CD1c-positive myeloid dendritic cell (primary cell): ENCODE measurements around the gene TMEM86B.
"Not testable (repeated sequence)": the region's sequence is repeated elsewhere in the genome, so short reads cannot be mapped to it uniquely, and the experiment has no call there.

Experiments used
- DNase-seq: peaks from one replicate; pipeline ENCODE4 v3.0.0-alpha.2; 2016; ENCODE audit errors: extremely low spot score

TMEM86B gene

DNA sequence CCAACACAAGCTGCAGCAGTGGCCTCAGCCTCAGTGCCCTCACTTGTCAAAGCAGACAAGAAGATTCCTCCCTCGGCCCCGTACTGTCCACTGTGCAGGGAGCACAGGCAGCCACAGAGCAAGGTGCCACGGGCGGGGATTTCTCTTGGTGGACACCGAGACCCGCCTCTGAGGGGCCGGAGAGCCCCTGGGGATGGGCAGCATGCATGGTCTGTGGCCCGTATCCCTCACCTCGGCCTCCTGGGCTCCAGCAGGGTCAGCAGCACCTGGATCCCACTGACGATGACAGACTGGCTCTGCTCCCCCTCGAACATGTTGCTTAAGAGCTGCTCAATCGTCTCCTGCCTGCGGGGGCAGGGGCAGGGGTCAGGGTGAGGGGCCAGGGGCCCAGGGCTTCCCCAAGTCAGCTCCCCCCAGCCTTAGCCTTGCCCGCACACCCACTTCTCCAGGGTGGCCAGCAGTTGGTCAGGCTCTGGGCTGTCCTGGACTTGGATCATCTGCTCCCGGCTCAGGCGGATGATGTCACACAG, 13.4 kb upstream of the TMEM86B start:
- no peak for DNase-seq

DNA sequence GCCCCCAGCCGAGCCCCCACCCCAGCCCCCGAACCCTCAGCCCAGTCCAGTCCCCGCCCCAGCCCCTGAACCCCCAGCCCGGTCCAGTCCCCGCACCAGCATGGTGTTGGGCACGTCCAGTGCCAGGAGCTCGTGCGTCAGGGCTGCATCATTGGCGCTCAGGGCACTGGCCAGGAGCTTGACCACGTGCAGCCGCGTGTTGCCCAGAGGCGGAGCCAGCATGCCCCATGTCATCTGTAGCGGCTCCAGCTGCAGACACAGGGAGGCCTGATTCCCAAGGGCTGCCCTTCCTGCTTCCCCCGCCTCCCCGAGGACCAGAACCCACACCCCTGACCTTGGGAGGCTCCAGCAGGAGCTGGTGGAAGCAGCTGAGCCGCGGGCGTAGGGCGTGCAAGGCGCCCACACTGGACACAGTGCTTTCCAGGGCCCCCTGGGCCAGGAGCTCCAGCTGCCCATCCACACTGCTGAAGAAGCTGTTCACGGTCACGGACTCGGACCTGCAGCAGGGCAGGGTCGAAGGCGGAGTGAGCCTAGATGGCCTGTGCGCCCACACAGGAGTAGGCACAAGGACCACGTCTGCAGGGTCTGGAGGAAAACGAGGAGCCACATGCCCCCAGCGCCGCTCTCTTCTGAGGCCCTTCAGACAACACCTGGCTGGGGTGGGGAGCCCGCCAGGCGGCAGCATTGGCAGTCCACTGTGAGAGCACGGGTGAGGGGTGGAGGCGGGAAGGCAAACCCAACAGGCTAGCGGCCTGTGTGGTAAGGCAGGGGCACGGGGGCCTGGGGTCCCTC, 12.8 kb upstream of the TMEM86B start:
- DNase-seq, result no peak

DNA sequence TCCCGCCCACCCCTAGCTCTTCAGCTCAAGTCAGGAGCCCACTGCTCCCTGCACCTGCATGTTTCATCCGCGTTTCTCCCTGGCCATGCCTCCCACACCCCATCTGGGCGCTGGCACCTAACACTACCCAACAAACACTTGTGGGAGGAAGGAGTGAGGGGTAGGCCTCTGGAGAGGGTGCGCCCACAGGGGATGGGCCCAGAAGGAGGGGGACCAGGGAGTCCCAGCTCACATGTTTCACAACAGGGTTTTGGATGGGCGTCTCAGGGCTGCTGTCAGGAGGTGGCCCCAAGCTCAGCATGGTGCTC, 12.1 kb upstream of the TMEM86B start:
- DNase-seq, result no peak

DNA sequence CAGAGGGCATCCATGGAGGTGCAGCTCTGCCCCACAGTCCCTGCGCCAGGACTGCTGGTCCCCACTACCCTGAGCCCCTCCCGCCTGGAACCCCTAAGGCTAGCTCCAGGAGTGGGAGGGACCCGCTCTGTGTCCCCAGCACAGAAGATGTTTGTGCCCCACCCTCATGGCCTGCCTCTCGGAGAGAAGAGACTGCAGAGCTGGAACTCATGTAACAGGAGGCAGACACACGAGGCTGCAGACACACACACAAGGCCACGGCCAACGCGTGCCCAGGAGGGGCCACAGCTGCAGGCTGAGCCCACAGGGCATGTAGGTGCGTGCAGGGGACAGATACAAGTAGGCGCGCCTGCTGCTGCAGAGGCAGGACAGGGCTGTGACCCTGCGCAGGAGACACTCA, 10.4 kb upstream of the TMEM86B start:
- DNase-seq, result no peak

DNA sequence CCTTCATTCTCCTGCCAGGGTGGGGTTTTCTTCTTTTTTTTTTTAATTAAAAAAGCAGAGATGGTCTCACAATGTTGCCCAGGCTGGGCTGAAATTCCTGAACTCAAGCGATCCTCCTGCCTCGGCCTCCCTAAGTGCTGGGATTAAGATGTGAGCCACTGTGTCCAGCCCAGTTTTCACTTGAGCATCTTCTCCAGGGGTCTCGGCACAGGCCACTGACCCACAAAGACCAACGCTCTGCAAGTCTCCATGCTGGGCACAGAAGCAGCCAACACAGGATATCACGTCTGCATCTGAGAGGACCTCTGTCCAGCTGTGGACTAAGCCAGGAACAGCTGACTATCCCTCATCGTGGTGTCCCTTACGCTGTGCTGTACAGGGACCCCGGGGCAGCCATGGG, 9.5 kb upstream of the TMEM86B start:
- DNase-seq, result no peak

DNA sequence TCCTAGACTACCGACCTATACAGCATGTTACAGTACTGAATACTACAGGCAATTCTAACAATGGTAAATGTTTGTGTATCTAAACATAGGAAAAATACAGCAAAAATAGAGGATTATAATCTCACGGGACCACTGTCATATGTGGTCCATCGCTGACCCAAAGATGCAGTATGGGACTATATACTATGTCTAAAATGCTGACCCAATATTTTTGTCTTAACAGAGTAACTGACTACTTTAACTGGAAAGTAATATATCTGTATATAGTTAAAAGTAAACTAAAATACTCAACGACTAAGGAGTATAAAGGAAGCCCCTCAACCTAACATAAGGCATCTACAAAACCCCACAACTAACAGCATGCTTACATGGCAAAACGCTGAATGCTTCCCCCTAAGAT, 4.4 kb upstream of the TMEM86B start:
- no peak for DNase-seq

DNA sequence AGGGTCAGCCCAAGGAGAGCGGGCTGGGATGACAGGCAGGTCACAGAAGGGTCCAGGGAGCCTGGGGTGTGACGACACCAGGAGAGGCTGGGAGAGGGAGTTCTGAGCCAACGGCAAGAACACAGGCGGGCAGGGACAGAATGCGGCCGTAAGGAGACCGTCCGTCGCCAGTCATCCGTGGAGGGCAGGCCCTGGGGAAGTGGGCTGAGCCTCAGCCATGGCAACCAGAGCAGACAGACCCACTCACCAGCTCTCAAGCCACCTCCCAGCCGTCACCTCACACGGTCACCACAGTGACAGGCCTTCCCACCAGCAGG, 3.7 kb upstream of the TMEM86B start:
- DNase-seq, result no peak

DNA sequence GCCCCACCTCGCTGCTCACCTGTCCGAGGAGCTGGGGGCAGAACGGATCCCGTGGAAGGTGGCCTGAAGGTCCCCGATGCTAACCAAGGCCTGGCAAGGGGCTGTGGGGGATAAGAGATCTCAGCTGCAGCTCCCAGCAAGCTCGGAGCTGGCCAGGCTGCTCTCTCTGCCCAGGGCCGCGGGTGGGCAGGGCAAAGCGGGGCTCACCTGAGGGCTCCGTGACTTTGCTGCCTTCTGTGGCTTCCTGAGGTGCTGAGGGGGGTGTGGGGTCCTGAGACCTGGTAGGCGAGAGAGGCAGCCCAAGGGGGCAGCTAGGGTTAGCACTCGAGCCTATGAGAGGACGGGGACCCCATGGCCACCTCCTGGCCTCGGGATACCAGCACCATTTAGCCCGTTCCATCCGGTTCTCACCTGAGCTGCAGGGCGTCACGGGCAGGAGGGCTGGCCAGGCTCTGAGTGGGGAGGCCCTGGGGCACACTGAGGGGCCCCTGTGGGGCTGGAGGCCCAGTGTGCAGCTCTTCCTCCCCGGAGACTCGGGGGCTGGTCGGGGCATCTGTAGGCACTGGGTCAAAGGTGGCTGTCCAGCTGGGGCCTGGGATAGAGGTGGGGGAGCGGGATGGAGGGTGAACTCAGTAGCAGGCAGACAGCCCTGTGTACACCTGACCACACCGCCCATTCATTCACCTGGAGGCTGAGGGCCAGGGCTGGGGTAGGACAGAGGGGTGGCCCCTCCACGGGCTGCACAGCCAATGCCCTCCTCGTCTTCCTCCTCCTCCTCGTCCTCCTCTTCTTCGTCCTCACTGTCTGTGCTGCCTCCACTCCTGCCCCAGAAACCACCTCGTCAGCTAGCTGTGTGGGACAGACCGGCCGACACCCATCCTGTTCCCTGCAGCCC, 3.1 kb upstream of the TMEM86B start:
- no peak for DNase-seq

DNA sequence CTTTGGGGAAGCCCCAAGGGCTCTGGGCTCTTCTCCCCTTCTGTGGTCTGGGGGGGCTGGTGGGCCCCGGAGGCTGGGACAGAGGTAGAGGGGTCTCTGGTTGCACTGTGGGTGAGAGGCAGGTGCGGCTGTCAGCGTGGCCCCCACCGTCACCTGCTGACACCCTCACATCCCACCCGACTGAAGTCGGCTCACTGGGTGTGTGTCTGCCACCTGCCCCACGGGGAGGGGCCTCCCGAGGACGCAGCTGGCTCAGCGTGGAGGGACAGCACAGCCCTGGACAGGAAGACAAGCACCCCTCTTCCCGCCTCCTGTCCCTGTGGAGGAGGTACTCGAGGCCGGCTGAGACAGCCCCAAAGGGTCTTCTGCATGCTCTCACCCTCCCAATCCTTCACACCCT, 2.2 kb upstream of the TMEM86B start:
- DNase-seq, result no peak

DNA sequence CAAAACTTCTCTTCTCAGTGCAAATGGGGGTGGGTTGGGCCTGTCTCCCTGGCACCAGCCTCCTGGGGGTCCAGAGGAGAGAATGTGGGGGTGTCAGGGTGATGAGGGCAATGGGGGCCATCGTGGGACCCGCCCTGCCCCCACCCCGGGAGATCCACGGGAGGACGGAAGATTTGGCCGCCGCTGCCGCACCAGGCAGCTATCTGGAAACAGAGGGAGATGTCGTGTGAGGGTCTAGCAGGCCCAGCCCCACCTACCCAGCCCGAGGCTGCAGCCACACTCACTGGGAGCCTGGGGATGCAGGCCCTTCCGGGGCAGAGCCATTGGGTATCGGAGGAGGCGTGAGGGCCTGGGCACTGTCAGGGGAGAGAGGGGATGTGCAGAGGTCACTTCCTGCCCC, 1.8 kb upstream of the TMEM86B start:
- no peak for DNase-seq

DNA sequence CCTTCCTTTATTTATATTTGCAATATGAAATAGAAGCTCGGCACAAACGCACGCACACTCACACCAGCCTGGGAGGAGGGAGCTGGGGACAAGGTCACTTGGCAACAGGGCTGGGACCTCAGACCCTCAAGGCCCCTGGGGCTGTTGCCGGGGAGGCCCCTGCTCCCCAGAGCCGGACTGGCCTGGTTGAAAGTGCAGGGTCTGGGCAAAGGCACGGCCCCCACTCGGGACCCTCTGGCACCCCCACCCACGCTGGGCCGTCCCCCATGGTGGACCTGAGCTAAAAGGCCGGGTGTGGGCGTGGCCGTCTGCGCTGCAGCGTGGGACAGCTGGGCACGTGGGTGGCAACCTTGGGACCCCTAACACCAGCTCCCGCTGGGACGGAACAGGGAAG, 1.2 kb upstream of the TMEM86B start:
- DNase-seq, result no peak

DNA sequence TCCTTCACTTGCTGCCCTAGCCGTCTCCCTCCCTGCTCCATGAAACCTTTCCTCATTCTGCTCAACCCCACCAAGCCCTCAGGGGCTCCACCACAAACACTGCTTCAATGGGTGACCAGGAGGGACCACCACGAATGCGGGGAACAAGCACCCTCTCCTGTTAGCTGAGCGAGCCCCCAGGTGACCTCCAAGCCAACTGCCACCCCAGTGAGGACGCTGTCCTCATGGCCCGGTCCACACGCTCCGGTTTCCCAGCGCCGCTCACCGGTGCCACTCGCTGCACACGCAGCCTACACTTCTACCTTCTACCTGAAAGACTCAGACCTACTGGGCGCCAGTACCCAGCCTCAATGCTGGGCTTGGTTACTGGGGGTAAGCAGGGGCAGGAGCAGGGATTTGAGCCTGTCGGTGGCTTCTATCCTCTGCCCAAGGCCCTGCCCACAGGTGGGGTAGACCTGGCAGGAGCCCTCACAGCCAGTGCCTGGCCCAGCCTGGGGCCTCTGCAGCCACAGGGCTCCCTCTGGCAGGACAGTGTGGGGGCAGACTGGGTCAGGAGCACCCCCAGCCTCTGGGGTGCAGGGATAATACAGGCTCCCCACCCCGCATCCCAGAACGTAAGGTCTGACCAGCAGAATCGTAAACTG, 704 bp upstream of the TMEM86B start:
- no peak for DNase-seq

DNA sequence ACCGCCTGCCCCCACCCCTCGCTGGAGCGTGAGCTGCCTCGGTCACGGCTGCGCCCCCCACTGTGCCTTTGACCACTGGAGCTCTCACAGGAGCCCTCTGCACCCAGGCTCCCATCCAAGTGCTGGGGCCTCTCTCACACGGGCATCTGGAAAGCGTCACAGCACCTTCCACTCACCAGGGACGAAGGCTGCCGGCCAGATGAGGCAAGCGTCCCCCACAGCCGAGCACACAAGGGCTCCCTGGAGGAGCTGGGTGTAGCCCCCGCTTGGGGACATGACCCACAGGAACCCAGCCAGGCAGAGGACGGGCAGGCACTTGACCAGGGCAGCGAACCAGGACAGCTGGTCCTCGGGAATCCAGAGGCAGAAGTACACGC, 560 bp downstream of the TMEM86B start:
- DNase-seq, result no peak

DNA sequence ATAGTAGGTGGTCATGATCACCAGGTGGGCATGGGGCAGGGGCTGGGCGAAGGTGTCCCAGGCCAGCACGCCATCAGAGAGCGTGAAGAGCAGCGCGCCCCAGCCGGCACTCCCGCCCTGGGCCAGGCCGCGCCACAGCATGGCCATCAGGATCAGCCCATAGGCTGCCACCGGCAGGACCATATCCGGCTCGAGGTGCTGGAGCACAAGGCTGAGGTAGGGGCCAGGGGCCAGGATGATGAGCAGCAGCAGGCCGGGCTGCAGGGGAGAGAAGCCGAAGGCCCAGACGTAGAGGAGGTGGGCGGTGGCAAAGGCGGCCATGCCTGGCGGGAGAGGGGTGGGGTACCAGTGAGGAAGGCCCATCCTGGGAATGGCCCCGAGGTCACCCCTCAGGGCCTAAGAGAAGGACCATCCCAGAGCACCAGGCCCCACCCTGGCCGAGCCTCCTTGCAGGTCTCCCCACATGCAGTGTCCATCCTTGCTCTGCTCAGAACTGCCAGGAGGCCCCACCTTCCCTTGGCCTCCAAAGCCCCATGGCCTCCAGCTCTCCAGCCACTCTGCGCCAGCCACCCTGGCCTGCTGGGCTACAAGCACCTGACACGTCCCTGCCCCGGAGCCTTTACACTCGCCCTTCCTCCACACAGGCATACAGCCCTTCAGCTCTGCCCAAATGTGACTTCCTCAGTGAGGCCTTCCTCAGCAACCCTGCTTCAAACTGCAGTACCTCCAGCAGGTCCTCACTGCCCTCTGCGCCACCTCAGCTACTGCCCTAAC, 1.1 kb downstream of the TMEM86B start:
- no peak for DNase-seq

DNA sequence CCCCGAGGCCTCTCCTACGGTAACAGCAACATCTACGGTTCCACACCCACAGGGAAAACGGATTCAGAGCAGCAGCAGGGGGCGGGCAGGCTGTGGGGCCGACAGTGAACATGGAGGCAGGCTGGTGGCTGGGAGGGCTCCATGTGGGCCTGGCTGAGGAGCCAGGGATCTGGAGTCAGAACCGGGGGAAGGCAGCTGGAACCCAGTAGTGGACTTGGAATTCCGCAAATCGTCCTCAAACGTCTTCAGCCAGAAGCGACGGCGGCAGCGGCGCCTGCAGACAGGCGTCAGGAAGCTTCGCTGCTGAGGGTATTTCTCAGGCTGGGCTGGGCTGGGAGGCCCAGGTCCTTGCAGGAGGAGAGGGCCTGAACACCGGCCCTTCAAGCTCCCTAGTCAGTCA, 1.8 kb downstream of the TMEM86B start:
- DNase-seq, result no peak

DNA sequence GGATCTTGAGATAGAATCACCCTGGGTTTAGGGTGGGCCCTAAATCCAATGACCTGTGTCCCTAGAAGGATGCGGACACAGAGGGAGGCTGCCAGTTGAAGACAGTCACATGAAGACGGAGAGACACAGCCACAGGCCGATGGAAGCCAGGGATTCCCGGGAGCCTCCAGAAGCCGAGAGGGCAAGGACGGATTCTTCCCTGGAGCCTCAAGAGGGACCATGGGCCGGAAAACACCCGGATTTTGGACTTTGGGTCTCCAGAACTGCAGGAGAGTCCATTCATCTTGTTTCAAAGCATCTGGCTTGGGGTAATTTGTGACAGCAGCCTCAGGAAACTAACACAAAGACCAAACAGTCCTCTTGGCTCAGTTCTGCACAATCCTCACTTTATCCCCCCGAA, 2.3 kb downstream of the TMEM86B start:
- no peak for DNase-seq

DNA sequence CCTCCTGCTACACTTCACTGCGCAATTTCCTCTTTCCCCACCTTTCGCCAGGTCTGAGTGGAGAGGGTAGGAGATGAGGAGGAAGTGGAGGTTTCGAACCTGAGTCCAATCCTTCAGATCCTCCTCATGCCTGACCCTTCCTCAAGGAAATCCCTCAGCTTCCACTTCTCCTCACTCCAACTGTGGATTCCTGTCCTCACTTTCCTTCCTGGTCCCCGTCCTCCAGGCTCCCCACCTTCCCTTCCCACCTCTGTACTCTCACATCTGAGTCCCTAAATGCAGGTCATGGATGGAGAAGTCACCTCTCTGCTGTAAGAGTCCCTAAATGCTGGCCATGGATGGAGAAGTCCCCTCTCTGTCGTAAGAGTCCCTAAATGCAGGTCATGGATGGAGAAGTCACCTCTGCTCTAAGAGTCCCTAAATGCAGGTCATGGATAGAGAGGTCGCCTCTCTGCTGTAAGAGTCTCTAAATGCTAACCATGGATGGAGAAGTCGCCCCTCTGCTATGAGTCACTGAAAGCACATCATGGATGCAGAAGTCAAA, 3.1 kb downstream of the TMEM86B start:
- no peak for DNase-seq

DNA sequence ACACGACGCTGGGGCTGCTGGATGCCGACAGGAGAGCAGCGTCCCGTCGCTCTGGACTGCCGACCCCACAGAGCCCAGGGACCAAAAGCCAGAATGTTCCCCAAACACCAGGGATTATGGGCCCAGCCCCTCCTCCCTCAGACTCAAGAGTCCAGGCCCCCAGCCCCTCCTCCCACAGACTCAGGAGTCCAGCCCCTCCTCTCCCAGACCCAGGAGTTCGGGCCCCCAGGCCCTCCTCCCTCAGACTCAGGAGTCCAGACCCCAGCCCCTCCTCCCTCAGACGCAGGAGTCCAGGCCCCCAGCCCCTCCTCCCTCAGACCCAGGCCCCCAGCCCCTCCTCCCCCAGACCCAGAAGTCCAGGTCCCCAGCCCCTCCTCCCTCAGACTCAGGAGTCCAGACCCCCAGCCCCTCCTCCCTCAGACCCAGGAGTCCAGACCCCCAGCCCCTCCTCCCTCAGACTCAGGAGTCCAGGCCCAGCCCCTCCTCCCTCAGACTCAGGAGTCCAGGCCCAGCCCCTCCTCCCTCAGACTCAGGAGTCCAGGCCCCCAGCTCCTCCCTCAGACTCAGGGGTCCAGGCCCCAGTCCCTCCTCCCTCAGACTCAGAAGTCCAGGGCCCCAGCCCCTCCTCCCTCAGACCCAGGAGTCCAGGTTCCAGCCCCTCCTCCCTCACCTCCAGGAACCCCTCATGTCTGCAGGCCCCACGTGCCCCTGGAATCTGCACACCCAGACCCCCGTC, 3.7 kb downstream of the TMEM86B start:
- DNase-seq, result not testable (repeated sequence)

DNA sequence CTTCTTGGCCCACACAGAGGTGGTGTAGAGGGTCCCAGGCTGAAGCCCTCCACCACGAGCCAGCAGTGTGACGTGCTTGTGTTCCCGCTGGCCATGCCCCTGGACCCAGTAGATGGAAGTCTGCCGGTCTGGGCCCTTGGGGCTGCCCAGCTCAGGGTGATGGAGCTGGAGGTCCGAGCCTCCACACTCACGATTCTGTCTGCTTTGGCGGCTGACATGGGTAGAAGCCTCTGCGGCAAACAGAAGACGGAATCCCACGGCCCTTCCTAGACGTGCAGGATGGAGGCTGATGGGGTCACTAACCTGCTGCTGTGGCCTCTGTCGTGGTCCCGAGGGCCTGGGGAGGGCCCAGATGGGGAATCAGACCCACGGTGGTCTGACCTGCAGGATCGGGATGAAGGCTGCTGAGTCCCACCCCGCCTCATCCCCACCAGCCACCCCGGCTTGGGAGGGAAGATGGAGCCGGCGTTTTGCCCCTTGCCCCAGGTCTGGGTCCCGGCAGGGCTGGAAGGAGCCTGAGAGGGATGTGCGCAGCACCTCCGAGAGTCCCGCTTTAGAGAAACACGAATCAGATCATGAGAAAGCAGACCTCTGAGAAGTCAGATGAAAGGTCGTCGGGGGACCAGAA, 4.4 kb downstream of the TMEM86B start:
- no peak for DNase-seq

DNA sequence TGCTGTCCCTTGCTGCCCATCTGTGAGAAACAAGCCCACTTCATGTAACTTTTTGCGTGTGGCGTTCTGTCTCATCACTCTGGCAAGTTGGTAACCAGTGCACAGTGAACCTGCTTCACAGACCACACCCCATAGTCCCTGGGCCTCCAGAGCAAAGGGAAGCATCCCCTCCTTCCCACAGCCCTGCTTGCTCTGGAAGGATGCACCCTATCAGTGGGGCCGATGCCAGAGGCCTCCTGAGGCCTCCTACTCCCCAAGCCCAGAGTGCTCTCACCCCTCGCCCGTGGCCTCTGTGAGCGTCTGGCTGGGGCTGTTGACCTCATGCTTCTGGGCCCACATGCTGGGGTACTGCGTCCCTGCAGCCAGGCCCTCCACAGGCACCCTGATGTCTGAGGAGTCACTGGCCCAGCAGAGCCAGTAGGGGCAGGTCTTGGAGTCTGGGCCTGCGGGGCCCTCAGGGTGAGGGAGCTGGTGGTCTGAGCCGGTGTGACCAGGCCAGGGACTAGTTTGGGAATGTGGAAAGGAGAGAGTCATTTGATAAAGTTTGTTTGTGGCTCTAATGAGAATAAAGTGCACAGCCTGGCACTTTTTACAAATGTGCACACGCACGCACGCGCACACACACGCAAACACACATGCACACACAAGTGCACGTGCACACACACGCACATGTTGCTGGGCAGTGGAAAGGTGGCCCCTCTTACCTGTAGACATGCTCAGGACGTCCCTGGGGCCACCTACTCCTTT, 5.1 kb downstream of the TMEM86B start:
- no peak for DNase-seq
